Neural crest cell (in vitro differentiated cells): ENCODE results near the gene SIRT7. TPM values are rescaled to one million over a fixed set of nuclear protein-coding genes. Genes with fewer than 3 reads are reported as not detected.
A peak's percentile ranks its signal among the peaks of the same experiment; 100 is the strongest.

ENCODE experiments used
- DNase-seq: peaks from one replicate; pipeline ENCODE4 v3.0.0; 2021; ENCODE audit warnings: low read depth, mixed read lengths, low spot score
- H3K27ac Mint-ChIP-seq: one replicate; pipeline ENCODE4 v1.8.0; 2021; ENCODE audit warnings: mild to moderate bottlenecking, mixed read lengths; ENCODE audit not compliant: unreplicated experiment
- H3K27me3 Mint-ChIP-seq: 2 replicates; pipeline ENCODE4 v1.8.0; 2021; ENCODE audit warnings: low read depth, mild to moderate bottlenecking, mixed read lengths
- H3K36me3 Mint-ChIP-seq: 2 replicates; pipeline ENCODE4 v1.8.0; 2021; ENCODE audit warnings: low read depth, mild to moderate bottlenecking, mixed read lengths
- H3K4me1 Mint-ChIP-seq: 2 replicates; pipeline ENCODE4 v1.8.0; 2021; ENCODE audit warnings: mixed read lengths
- H3K4me3 Mint-ChIP-seq: one replicate; pipeline ENCODE4 v1.8.0; 2021; ENCODE audit warnings: mild to moderate bottlenecking, mixed read lengths
- H3K9me3 Mint-ChIP-seq: 2 replicates; pipeline ENCODE4 v1.8.0; 2021; ENCODE audit warnings: mixed read lengths
- CTCF ChIP-seq: fragments of 200-600 bp; sonication (generic); conservative IDR thresholded peaks from 2 replicates; pipeline ENCODE4 v1.5.0; 2021; ENCODE audit warnings: antibody characterized with exemption, mild to moderate bottlenecking
- total RNA-seq: library from RNA; stranded (reverse); gene quantifications from 2 replicates; pipeline ENCODE4 v1.2.1, GENCODE V29; 2021

Gene SIRT7
- total RNA-seq, 1 donor from 2014 or later: 26.2 TPM

GRCh38 chr17:81909231-81909630 is 8.7 kb downstream of the SIRT7 start:
- Mint-ChIP-seq H3K27ac (no peak overlapping the region), H3K9me3 (no peaks in the 10 kb centered on the region), H3K4me3 (peak overlapping the region; percentile 96), H3K36me3 (peaks cover 7% of the 10 kb centered on the region), H3K4me1 (peaks cover 9% of the 10 kb centered on the region), H3K27me3 (no peaks in the 10 kb centered on the region)
- no peak for TF ChIP-seq CTCF
- DNase-seq: no peak

- no peak for TF ChIP-seq CTCF
- H3K4me1 Mint-ChIP-seq: peaks cover 9% of the 10 kb centered on the region
- peaks cover 7% of the 10 kb centered on the region for H3K36me3 Mint-ChIP-seq
- no peaks in the 10 kb centered on the region for H3K27me3 Mint-ChIP-seq
- H3K4me3 Mint-ChIP-seq: peak overlapping the region; percentile 41
- DNase-seq: no peak
- no peaks in the 10 kb centered on the region for H3K9me3 Mint-ChIP-seq
- H3K27ac Mint-ChIP-seq: no peak overlapping the region
These were observed 9.2 kb downstream of the SIRT7 start for GRCh38 chr17:81908793-81909192.

- H3K4me1 Mint-ChIP-seq: peaks cover 9% of the 10 kb centered on the region
- DNase-seq: no peak
- H3K27me3 Mint-ChIP-seq: peaks cover 4% of the 10 kb centered on the region
- H3K4me3 Mint-ChIP-seq: peak overlapping the region; percentile 41
- H3K36me3 Mint-ChIP-seq: no peaks in the 10 kb centered on the region
- H3K9me3 Mint-ChIP-seq: no peaks in the 10 kb centered on the region
- H3K27ac Mint-ChIP-seq: no peak overlapping the region
- TF ChIP-seq CTCF: no peak
These were observed 10.5 kb downstream of the SIRT7 start for GRCh38 chr17:81907219-81908145.

- no peak for TF ChIP-seq CTCF
- Mint-ChIP-seq H3K27me3 (peaks cover 4% of the 10 kb centered on the region), H3K4me1 (peaks cover 9% of the 10 kb centered on the region), H3K4me3 (peak overlapping the region; percentile 44), H3K9me3 (no peaks in the 10 kb centered on the region), H3K36me3 (no peaks in the 10 kb centered on the region), H3K27ac (no peak overlapping the region)
- DNase-seq: no peak
These were observed 11.3 kb downstream of the SIRT7 start for GRCh38 chr17:81906476-81907218.

GRCh38 chr17:81905993-81906392 is 12.0 kb downstream of the SIRT7 start:
- H3K9me3 Mint-ChIP-seq: no peaks in the 10 kb centered on the region

More at GRCh38 chr17:81905993-81906392, 12.0 kb downstream of the SIRT7 start:
- Mint-ChIP-seq H3K36me3 (no peaks in the 10 kb centered on the region), H3K27ac (no peak overlapping the region), H3K4me3 (no peak overlapping the region), H3K4me1 (peaks cover 14% of the 10 kb centered on the region), H3K27me3 (peaks cover 8% of the 10 kb centered on the region)
- no peak for DNase-seq
- TF ChIP-seq CTCF: no peak
